HepG2 (cell line): Measurements from ENCODE around the gene C2orf81. TPM values are rescaled to one million over a fixed set of nuclear protein-coding genes. Genes with fewer than 3 reads are reported as not detected.

Experiments
- AGO2 ChIP-seq: fragments of 200-400 bp; formaldehyde crosslinking; optimal IDR thresholded peaks from 2 replicates; pipeline ENCODE3; 2017; ENCODE audit warnings: mild to moderate bottlenecking, low read depth, low read length, moderate library complexity
- ASH2L ChIP-seq: fragments of 300-600, 200-600 bp; sonication (generic); IDR thresholded peaks from 2 replicates; pipeline ENCODE4 v1.7.0; 2017; ENCODE audit warnings: low read depth, mild to moderate bottlenecking, moderate library complexity, mixed read lengths, low read length; ENCODE audit not compliant: insufficient read length
- CREM ChIP-seq, 2 experiments: sonication (generic) in 1 of 2; formaldehyde crosslinking in 1 of 2; IDR thresholded peaks; 2 replicates each; pipeline versions ENCODE4 v1.4.0 to v1.6.1; 2016 to 2020; ENCODE audit warnings: antibody characterized with exemption in 1 of 2, mild to moderate bottlenecking in 1 of 2, missing genetic modification reagents in 1 of 2
- GFI1 ChIP-seq: sonication (generic); formaldehyde crosslinking; IDR thresholded peaks from 2 replicates; pipeline ENCODE4 v1.5.0; 2020; ENCODE audit warnings: missing genetic modification reagents, mild to moderate bottlenecking, borderline replicate concordance
- HOMEZ ChIP-seq: IDR thresholded peaks from 2 replicates; pipeline ENCODE4 v1.6.1; 2016; ENCODE audit warnings: low read depth
- IRF2 ChIP-seq: IDR thresholded peaks from 2 replicates; pipeline ENCODE4 v1.6.1; 2018; ENCODE audit warnings: missing genetic modification reagents, missing compliant biosample characterization
- NFATC3 ChIP-seq: sonication (generic); formaldehyde crosslinking; IDR thresholded peaks from 2 replicates; pipeline ENCODE4 v1.5.1; 2020; ENCODE audit warnings: mild to moderate bottlenecking, missing genetic modification reagents
- TBX2 ChIP-seq: sonication (generic); formaldehyde crosslinking; IDR thresholded peaks from 2 replicates; pipeline ENCODE4 v1.5.0; 2020; ENCODE audit warnings: missing genetic modification reagents, mild to moderate bottlenecking, borderline replicate concordance
- ZBTB38 ChIP-seq: sonication (generic); formaldehyde crosslinking; IDR thresholded peaks from 2 replicates; pipeline ENCODE4 v1.5.1; 2020; ENCODE audit warnings: mild to moderate bottlenecking, missing genetic modification reagents
- ZNF121 ChIP-seq: sonication (generic); formaldehyde crosslinking; IDR thresholded peaks from 2 replicates; pipeline ENCODE4 v1.5.0; 2020; ENCODE audit warnings: mild to moderate bottlenecking, missing genetic modification reagents
- ZNF775 ChIP-seq: sonication (generic); formaldehyde crosslinking; IDR thresholded peaks from 2 replicates; pipeline ENCODE4 v1.4.0; 2020; ENCODE audit warnings: missing genetic modification reagents, mild to moderate bottlenecking, moderate library complexity, borderline replicate concordance
- ZZZ3 ChIP-seq: sonication (generic); formaldehyde crosslinking; IDR thresholded peaks from 2 replicates; pipeline ENCODE4 v1.4.0; 2020; ENCODE audit warnings: missing genetic modification reagents, mild to moderate bottlenecking, borderline replicate concordance
- polyA plus RNA-seq, 8 experiments: library from polyadenylated mRNA; depleted of rRNA in 3 of 8; stranded (reverse) in 7 of 8; unstranded in 1 of 8; fragments of >200 nt; fragmentation: Illumina TruSeq in 4 of 8; extraction: Trizol in 4 of 8; gene quantifications; 2 replicates each; pipeline versions ENCODE4 v1.2.1 to v1.2.3, GENCODE V29; 2011 to 2016; ENCODE audit warnings: low read depth in 4 of 8, missing spikeins in 1 of 8, mixed read lengths in 1 of 8; ENCODE audit not compliant: insufficient read depth in 1 of 8
- total RNA-seq, 5 experiments: library from RNA; depleted of rRNA; stranded (reverse); fragments of >200 nt; fragmentation: Illumina TruSeq; extraction: Trizol; gene quantifications; 2 replicates each; pipeline ENCODE4 v1.2.3, GENCODE V29; 2016; ENCODE audit warnings: low read depth in 1 of 5
- TF ChIP-seq, protein P1 (sequence below): sonication (generic); formaldehyde crosslinking; IDR thresholded peaks from 2 replicates; pipeline ENCODE4 v1.4.0; 2020; ENCODE audit warnings: missing genetic modification reagents, borderline replicate concordance
- TF ChIP-seq, protein P2 (sequence below): sonication (generic); formaldehyde crosslinking; IDR thresholded peaks from 2 replicates; pipeline ENCODE4; 2020; ENCODE audit warnings: missing genetic modification reagents, mild to moderate bottlenecking, borderline replicate concordance
- TF ChIP-seq, protein P3 (sequence below): sonication (generic); formaldehyde crosslinking; IDR thresholded peaks from 2 replicates; pipeline ENCODE4 v1.4.0; 2020; ENCODE audit warnings: missing genetic modification reagents

The C2orf81 gene
- total and polyA plus RNA-seq, 2 of the 13 experiments (the other 11 are each of a cell fraction or from before 2014, with no cell fraction given) = 0.15 to 0.17 TPM

GRCh38 chr2:74458132-74458937 is 36.9 kb upstream of the C2orf81 start, which contains the start of gene WBP1 (continued):
- peak; percentile 95 for TF ChIP-seq CREM (IDR thresholded peaks at IDR 0.05)
- TF ChIP-seq CREM (CRISPR knock-in tag; IDR thresholded peaks at IDR 0.05) = no peak
- TF ChIP-seq ZNF121 = no peak
- peak; percentile 14; the same call in 1 of the 2 replicates for TF ChIP-seq IRF2 (CRISPR knock-in tag)
- peak; percentile 77; the same call in 1 of the 2 replicates for TF ChIP-seq GFI1 (CRISPR knock-in tag)
- peak; percentile 4 for TF ChIP-seq ASH2L
- TF ChIP-seq, protein P1, sequence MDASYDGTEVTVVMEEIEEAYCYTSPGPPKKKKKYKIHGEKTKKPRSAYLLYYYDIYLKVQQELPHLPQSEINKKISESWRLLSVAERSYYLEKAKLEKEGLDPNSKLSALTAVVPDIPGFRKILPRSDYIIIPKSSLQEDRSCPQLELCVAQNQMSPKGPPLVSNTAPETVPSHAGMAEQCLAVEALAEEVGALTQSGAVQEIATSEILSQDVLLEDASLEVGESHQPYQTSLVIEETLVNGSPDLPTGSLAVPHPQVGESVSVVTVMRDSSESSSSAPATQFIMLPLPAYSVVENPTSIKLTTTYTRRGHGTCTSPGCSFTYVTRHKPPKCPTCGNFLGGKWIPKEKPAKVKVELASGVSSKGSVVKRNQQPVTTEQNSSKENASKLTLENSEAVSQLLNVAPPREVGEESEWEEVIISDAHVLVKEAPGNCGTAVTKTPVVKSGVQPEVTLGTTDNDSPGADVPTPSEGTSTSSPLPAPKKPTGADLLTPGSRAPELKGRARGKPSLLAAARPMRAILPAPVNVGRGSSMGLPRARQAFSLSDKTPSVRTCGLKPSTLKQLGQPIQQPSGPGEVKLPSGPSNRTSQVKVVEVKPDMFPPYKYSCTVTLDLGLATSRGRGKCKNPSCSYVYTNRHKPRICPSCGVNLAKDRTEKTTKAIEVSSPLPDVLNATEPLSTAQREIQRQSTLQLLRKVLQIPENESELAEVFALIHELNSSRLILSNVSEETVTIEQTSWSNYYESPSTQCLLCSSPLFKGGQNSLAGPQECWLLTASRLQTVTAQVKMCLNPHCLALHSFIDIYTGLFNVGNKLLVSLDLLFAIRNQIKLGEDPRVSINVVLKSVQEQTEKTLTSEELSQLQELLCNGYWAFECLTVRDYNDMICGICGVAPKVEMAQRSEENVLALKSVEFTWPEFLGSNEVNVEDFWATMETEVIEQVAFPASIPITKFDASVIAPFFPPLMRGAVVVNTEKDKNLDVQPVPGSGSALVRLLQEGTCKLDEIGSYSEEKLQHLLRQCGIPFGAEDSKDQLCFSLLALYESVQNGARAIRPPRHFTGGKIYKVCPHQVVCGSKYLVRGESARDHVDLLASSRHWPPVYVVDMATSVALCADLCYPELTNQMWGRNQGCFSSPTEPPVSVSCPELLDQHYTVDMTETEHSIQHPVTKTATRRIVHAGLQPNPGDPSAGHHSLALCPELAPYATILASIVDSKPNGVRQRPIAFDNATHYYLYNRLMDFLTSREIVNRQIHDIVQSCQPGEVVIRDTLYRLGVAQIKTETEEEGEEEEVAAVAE (CRISPR knock-in tag) = peak; percentile 98
- peak; percentile 62 for TF ChIP-seq TBX2 (CRISPR knock-in tag)
- TF ChIP-seq, protein P2, sequence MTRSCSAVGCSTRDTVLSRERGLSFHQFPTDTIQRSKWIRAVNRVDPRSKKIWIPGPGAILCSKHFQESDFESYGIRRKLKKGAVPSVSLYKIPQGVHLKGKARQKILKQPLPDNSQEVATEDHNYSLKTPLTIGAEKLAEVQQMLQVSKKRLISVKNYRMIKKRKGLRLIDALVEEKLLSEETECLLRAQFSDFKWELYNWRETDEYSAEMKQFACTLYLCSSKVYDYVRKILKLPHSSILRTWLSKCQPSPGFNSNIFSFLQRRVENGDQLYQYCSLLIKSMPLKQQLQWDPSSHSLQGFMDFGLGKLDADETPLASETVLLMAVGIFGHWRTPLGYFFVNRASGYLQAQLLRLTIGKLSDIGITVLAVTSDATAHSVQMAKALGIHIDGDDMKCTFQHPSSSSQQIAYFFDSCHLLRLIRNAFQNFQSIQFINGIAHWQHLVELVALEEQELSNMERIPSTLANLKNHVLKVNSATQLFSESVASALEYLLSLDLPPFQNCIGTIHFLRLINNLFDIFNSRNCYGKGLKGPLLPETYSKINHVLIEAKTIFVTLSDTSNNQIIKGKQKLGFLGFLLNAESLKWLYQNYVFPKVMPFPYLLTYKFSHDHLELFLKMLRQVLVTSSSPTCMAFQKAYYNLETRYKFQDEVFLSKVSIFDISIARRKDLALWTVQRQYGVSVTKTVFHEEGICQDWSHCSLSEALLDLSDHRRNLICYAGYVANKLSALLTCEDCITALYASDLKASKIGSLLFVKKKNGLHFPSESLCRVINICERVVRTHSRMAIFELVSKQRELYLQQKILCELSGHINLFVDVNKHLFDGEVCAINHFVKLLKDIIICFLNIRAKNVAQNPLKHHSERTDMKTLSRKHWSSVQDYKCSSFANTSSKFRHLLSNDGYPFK (CRISPR knock-in tag) = peak; percentile 68; the same call in 1 of the 2 replicates
- TF ChIP-seq ZZZ3 (CRISPR knock-in tag) = 0 out of 2 replicates have a peak, but pooled peaks have one; percentile 8
- TF ChIP-seq HOMEZ (CRISPR knock-in tag) = 0 out of 2 replicates have a peak, but pooled peaks have one; percentile 24
- no peak for TF ChIP-seq NFATC3
- TF ChIP-seq ZNF775 (CRISPR knock-in tag) = 0 out of 2 replicates have a peak, but pooled peaks have one; percentile 75
- TF ChIP-seq, protein P3, sequence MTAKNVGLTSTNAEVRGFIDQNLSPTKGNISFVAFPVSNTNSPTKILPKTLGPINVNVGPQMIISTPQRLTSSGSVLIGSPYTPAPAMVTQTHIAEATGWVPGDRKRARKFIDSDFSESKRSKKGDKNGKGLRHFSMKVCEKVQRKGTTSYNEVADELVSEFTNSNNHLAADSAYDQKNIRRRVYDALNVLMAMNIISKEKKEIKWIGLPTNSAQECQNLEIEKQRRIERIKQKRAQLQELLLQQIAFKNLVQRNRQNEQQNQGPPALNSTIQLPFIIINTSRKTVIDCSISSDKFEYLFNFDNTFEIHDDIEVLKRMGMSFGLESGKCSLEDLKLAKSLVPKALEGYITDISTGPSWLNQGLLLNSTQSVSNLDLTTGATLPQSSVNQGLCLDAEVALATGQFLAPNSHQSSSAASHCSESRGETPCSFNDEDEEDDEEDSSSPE (CRISPR knock-in tag) = no peak; the same call in 1 of the 2 replicates
- 0 out of 2 replicates have a peak, but pooled peaks have one; percentile 16 for TF ChIP-seq ZBTB38
- TF ChIP-seq AGO2 = peak; percentile 78
